Right lobe of liver (tissue), 4 donors: ENCODE data around the gene ERVW-1.
"Not testable (repeated sequence)": the region's sequence is repeated elsewhere in the genome, so short reads cannot be mapped to it uniquely, and the experiment has no call there.

Experiments used
- CTCF ChIP-seq, 4 donors: fragments of 200-600 bp in 3 of 4; fragments of 450-650 bp in 1 of 4; IDR thresholded peaks; one replicate each; pipeline versions ENCODE4 v1.5.1 to v1.8.0; 2016 to 2022; ENCODE audit warnings: antibody characterized with exemption in 4 of 4, mild to moderate bottlenecking in 2 of 4
- POLR2A ChIP-seq: fragments of 450-650 bp; IDR thresholded peaks from one replicate; pipeline ENCODE4 v1.6.1; 2017; ENCODE audit warnings: antibody characterized with exemption, mild to moderate bottlenecking
- donor health status: DM: no; HTN: no; CAD: no.
- donor health status: DM: no; HTN: no; CAD: no.
- donor health status: DM: no; HTN: yes; CAD: no.

GRCh38 chr7:92475851-92476590 lies 1.7 kb downstream of the ERVW-1 start:
- not testable (repeated sequence) for TF ChIP-seq POLR2A; CTCF (IDR thresholded peaks at IDR 0.05)
